ENCODE measurements around the gene EPHA6. TPM values are rescaled to one million over a fixed set of nuclear protein-coding genes. Genes with fewer than 3 reads are reported as not detected.

Gene EPHA6
- total RNA-seq, 2 experiments from 2014 or later = not detected

- Mint-ChIP-seq H3K9me3 (peaks cover 3% of the 10 kb centered on the region), H3K27ac (no peak overlapping the region), H3K4me3 (no peak overlapping the region), H3K4me1 (no peaks in the 10 kb centered on the region), H3K27me3 (no peaks in the 10 kb centered on the region), H3K36me3 (no peaks in the 10 kb centered on the region)
- no peak for DNase-seq
Measured at GRCh38 chr3:97297032-97297431, 482.6 kb downstream of the EPHA6 start.

GRCh38 chr3:97301114-97301513 lies 486.7 kb downstream of the EPHA6 start:
- Mint-ChIP-seq H3K9me3 (peaks cover 2% of the 10 kb centered on the region), H3K27ac (no peak overlapping the region), H3K27me3 (no peaks in the 10 kb centered on the region), H3K36me3 (no peaks in the 10 kb centered on the region), H3K4me1 (no peaks in the 10 kb centered on the region), H3K4me3 (no peak overlapping the region)
- no peak for DNase-seq

- H3K27ac Mint-ChIP-seq = no peak overlapping the region
- no peaks in the 10 kb centered on the region for H3K27me3 Mint-ChIP-seq
- H3K36me3 Mint-ChIP-seq = no peaks in the 10 kb centered on the region
- DNase-seq = no peak
- H3K4me3 Mint-ChIP-seq = no peak overlapping the region
- H3K4me1 Mint-ChIP-seq = no peaks in the 10 kb centered on the region
- H3K9me3 Mint-ChIP-seq = peaks cover 2% of the 10 kb centered on the region
Measured at GRCh38 chr3:97306226-97306625, 491.8 kb downstream of the EPHA6 start.

- Mint-ChIP-seq H3K9me3 (peaks cover 1% of the 10 kb centered on the region), H3K4me1 (no peaks in the 10 kb centered on the region), H3K36me3 (no peaks in the 10 kb centered on the region), H3K27ac (no peak overlapping the region), H3K4me3 (no peak overlapping the region), H3K27me3 (no peaks in the 10 kb centered on the region)
- DNase-seq = no peak
Measured at GRCh38 chr3:97338375-97338774, 524.0 kb downstream of the EPHA6 start.

- Mint-ChIP-seq H3K4me3 (no peak overlapping the region), H3K27ac (no peak overlapping the region), H3K4me1 (no peaks in the 10 kb centered on the region), H3K36me3 (no peaks in the 10 kb centered on the region), H3K9me3 (peaks cover 1% of the 10 kb centered on the region), H3K27me3 (no peaks in the 10 kb centered on the region)
- DNase-seq = no peak
Measured at GRCh38 chr3:97340940-97341339, 526.5 kb downstream of the EPHA6 start.

- H3K4me1 Mint-ChIP-seq = no peaks in the 10 kb centered on the region
- DNase-seq = no peak
- no peaks in the 10 kb centered on the region for H3K27me3 Mint-ChIP-seq
- H3K4me3 Mint-ChIP-seq = no peak overlapping the region
- H3K9me3 Mint-ChIP-seq = peaks cover 2% of the 10 kb centered on the region
- H3K27ac Mint-ChIP-seq = no peak overlapping the region
- no peaks in the 10 kb centered on the region for H3K36me3 Mint-ChIP-seq
Measured at GRCh38 chr3:97347780-97348179, 533.4 kb downstream of the EPHA6 start.

GRCh38 chr3:97350971-97351370 lies 536.6 kb downstream of the EPHA6 start:
- no peak overlapping the region for H3K4me3 Mint-ChIP-seq
- H3K27me3 Mint-ChIP-seq = no peaks in the 10 kb centered on the region
- H3K9me3 Mint-ChIP-seq = peaks cover 4% of the 10 kb centered on the region
- H3K27ac Mint-ChIP-seq = no peak overlapping the region
- no peaks in the 10 kb centered on the region for H3K4me1 Mint-ChIP-seq
- H3K36me3 Mint-ChIP-seq = no peaks in the 10 kb centered on the region
- DNase-seq = no peak

- no peak for DNase-seq
- Mint-ChIP-seq H3K4me3 (no peak overlapping the region), H3K36me3 (no peaks in the 10 kb centered on the region), H3K9me3 (peaks cover 4% of the 10 kb centered on the region), H3K27ac (no peak overlapping the region), H3K4me1 (no peaks in the 10 kb centered on the region), H3K27me3 (no peaks in the 10 kb centered on the region)
Measured at GRCh38 chr3:97353176-97353575, 538.8 kb downstream of the EPHA6 start.

- no peaks in the 10 kb centered on the region for H3K36me3 Mint-ChIP-seq
- no peaks in the 10 kb centered on the region for H3K27me3 Mint-ChIP-seq
- no peak for DNase-seq
- no peaks in the 10 kb centered on the region for H3K4me1 Mint-ChIP-seq
- H3K4me3 Mint-ChIP-seq = no peak overlapping the region
- H3K9me3 Mint-ChIP-seq = peaks cover 7% of the 10 kb centered on the region
- H3K27ac Mint-ChIP-seq = no peak overlapping the region
Measured at GRCh38 chr3:97359977-97360376, 545.6 kb downstream of the EPHA6 start.

GRCh38 chr3:97360804-97361203 lies 546.4 kb downstream of the EPHA6 start:
- DNase-seq = no peak
- H3K27ac Mint-ChIP-seq = no peak overlapping the region
- no peak overlapping the region for H3K4me3 Mint-ChIP-seq
- no peaks in the 10 kb centered on the region for H3K36me3 Mint-ChIP-seq
- H3K27me3 Mint-ChIP-seq = no peaks in the 10 kb centered on the region
- peaks cover 7% of the 10 kb centered on the region for H3K9me3 Mint-ChIP-seq
- H3K4me1 Mint-ChIP-seq = no peaks in the 10 kb centered on the region

GRCh38 chr3:97384583-97384982 lies 570.2 kb downstream of the EPHA6 start:
- Mint-ChIP-seq H3K4me3 (no peak overlapping the region), H3K36me3 (no peaks in the 10 kb centered on the region), H3K27me3 (no peaks in the 10 kb centered on the region), H3K9me3 (peaks cover 8% of the 10 kb centered on the region), H3K27ac (no peak overlapping the region), H3K4me1 (no peaks in the 10 kb centered on the region)
- no peak for DNase-seq

GRCh38 chr3:97388774-97389173 lies 574.4 kb downstream of the EPHA6 start:
- Mint-ChIP-seq H3K36me3 (no peaks in the 10 kb centered on the region), H3K9me3 (peaks cover 7% of the 10 kb centered on the region), H3K27me3 (no peaks in the 10 kb centered on the region), H3K4me3 (no peak overlapping the region), H3K27ac (no peak overlapping the region), H3K4me1 (no peaks in the 10 kb centered on the region)
- no peak for DNase-seq

GRCh38 chr3:97389936-97390335 lies 575.5 kb downstream of the EPHA6 start:
- H3K36me3 Mint-ChIP-seq = no peaks in the 10 kb centered on the region
- H3K4me3 Mint-ChIP-seq = no peak overlapping the region
- DNase-seq = no peak
- no peaks in the 10 kb centered on the region for H3K27me3 Mint-ChIP-seq
- H3K27ac Mint-ChIP-seq = no peak overlapping the region
- H3K4me1 Mint-ChIP-seq = no peaks in the 10 kb centered on the region
- peaks cover 7% of the 10 kb centered on the region for H3K9me3 Mint-ChIP-seq

- H3K27me3 Mint-ChIP-seq = no peaks in the 10 kb centered on the region
- no peaks in the 10 kb centered on the region for H3K36me3 Mint-ChIP-seq
- no peak overlapping the region for H3K27ac Mint-ChIP-seq
- H3K9me3 Mint-ChIP-seq = peaks cover 5% of the 10 kb centered on the region
- no peaks in the 10 kb centered on the region for H3K4me1 Mint-ChIP-seq
- no peak for DNase-seq
- H3K4me3 Mint-ChIP-seq = no peak overlapping the region
Measured at GRCh38 chr3:97391167-97391566, 576.8 kb downstream of the EPHA6 start.

GRCh38 chr3:97409612-97410011 lies 595.2 kb downstream of the EPHA6 start:
- Mint-ChIP-seq H3K27ac (no peak overlapping the region), H3K9me3 (no peaks in the 10 kb centered on the region), H3K36me3 (no peaks in the 10 kb centered on the region)

GRCh38 chr3:97421565-97421964 lies 607.2 kb downstream of the EPHA6 start:
- no peaks in the 10 kb centered on the region for H3K4me1 Mint-ChIP-seq
- no peaks in the 10 kb centered on the region for H3K27me3 Mint-ChIP-seq
- no peak for DNase-seq
- no peak overlapping the region for H3K4me3 Mint-ChIP-seq
- H3K36me3 Mint-ChIP-seq = no peaks in the 10 kb centered on the region
- H3K27ac Mint-ChIP-seq = no peak overlapping the region
- peaks cover 5% of the 10 kb centered on the region for H3K9me3 Mint-ChIP-seq

More at GRCh38 chr3:97409612-97410011, 595.2 kb downstream of the EPHA6 start:
- Mint-ChIP-seq H3K27me3 (no peaks in the 10 kb centered on the region), H3K4me3 (no peak overlapping the region), H3K4me1 (no peaks in the 10 kb centered on the region)
- no peak for DNase-seq

- no peaks in the 10 kb centered on the region for H3K27me3 Mint-ChIP-seq
- no peak overlapping the region for H3K4me3 Mint-ChIP-seq
- no peak overlapping the region for H3K27ac Mint-ChIP-seq
Measured at GRCh38 chr3:97425002-97425401, 610.6 kb downstream of the EPHA6 start.

More at GRCh38 chr3:97425002-97425401, 610.6 kb downstream of the EPHA6 start:
- Mint-ChIP-seq H3K9me3 (peaks cover 10% of the 10 kb centered on the region), H3K36me3 (no peaks in the 10 kb centered on the region), H3K4me1 (no peaks in the 10 kb centered on the region)
- DNase-seq = no peak
